Anterior cingulate cortex (tissue), 58 donors: ENCODE measurements around the gene SLC26A11.
"Not testable (repeated sequence)": the region's sequence is repeated elsewhere in the genome, so short reads cannot be mapped to it uniquely, and the experiment has no call there.

Experiments
- DNase-seq, 58 donors: peaks; one replicate each; lab custom pipeline; 2025; lab: John Stamatoyannopoulos, UW

Gene SLC26A11

DNA sequence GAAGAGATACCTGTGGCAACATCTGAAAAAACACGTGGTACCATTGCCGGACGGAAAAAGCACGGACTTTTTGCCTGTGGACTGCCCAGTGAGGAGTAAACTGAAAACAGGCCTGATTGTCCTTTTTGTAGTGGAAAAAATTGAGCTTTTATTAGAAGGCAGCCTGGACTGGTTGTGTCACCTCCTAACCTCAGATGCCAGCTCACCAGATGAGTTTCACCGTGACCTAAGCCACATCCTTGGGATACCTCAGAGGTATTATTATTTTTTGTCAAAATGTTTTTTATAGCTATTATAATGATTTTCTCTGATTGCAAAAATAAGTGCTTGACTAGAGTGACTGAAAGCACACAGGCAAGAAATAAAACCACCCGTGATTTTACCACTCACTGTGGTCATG, 75.3 kb downstream of the SLC26A11 start:
- DNase-seq: no peak

- DNase-seq: no peak
Observed at GRCh38 chr17:80296221-80296620, 76.0 kb downstream of the SLC26A11 start.

- no peak for DNase-seq
Observed at GRCh38 chr17:80297996-80298560, 77.9 kb downstream of the SLC26A11 start.

DNA sequence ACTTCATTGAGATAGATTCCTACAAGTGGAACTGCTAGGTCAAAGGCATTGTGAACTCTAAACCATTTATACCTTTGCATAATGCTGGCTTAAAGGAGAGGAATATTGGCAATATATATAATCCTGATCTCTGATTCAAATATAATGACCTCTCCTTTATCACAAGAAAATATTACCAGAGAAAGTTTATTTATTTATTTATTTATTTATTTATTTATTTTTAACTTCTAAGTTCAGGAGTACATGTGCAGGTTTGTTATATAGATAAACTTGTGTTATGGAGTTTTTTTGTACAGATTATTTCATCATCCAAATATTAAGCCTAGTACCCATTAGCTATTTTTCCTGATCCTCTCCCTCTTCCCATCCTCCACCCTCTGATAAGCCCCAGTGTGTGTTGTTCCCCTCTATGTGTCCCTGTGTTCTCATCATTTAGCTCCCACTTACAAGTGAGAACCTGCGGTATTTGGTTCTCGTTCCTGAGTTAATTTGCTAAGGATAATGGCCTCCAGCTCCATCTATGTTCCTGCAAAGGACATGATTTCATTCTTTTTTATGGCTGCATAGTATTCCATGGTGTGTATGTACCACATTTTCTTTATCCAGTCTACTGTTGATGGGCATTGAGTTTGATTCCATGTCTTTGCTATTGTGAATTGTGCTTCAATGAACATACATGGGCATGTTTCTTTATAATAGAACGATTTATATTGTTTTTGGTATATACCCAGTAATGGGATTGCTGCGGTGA, 79.3 kb downstream of the SLC26A11 start:
- DNase-seq: not testable (repeated sequence)

- not testable (repeated sequence) for DNase-seq
Observed at GRCh38 chr17:80300756-80301155, 80.5 kb downstream of the SLC26A11 start.
